Spleen (tissue), 11 donors: ENCODE results near the gene SAMD7. TPM values are rescaled to one million over a fixed set of nuclear protein-coding genes. Genes with fewer than 3 reads are reported as not detected.
A peak's percentile ranks its signal among the peaks of the same experiment; 100 is the strongest.

ENCODE experiments used
- DNase-seq: peaks from one replicate; pipeline ENCODE4 v3.0.0-alpha.2; 2020
- H3K27ac ChIP-seq, 8 donors: fragments of 200-600 bp; sonication (generic) in 7 of 8; 1 replicate in 4 of 8; 2 replicates in 4 of 8; pipeline versions ENCODE4 v1.5.0 to v1.8.0; 2016 to 2021; ENCODE audit warnings: inconsistent platforms in 4 of 8, mild to moderate bottlenecking in 4 of 8, moderate library complexity in 1 of 8
- H3K27me3 ChIP-seq, 7 donors: fragments of 200-600 bp; sonication (generic) in 6 of 7; replicated peaks in 1 of 7; 1 replicate in 4 of 7; 2 replicates in 3 of 7; pipeline versions ENCODE4 v1.5.0 to v1.8.0; 2016 to 2021; ENCODE audit warnings: inconsistent platforms in 3 of 7, mild to moderate bottlenecking in 1 of 7
- H3K36me3 ChIP-seq, 6 donors: fragments of 200-600 bp; sonication (generic) in 5 of 6; 1 replicate in 4 of 6; 2 replicates in 2 of 6; pipeline versions ENCODE4 v1.5.0 to v1.8.0; 2016 to 2021; ENCODE audit warnings: inconsistent platforms in 2 of 6
- H3K4me1 ChIP-seq, 6 donors: fragments of 200-600 bp; sonication (generic) in 5 of 6; 1 replicate in 3 of 6; 2 replicates in 3 of 6; pipeline versions ENCODE4 v1.5.0 to v1.8.0; 2016 to 2021; ENCODE audit warnings: inconsistent platforms in 3 of 6
- H3K4me3 ChIP-seq, 8 donors: fragments of 200-600 bp; sonication (generic) in 7 of 8; 1 replicate in 4 of 8; 2 replicates in 4 of 8; pipeline versions ENCODE4 v1.5.0 to v1.8.0; 2016 to 2021; ENCODE audit warnings: inconsistent platforms in 4 of 8, mild to moderate bottlenecking in 4 of 8, moderate library complexity in 2 of 8
- H3K9me3 ChIP-seq, 8 donors: fragments of 200-600 bp; sonication (generic) in 7 of 8; 1 replicate in 4 of 8; 2 replicates in 4 of 8; pipeline versions ENCODE4 v1.5.0 to v1.8.0; 2016 to 2021; ENCODE audit warnings: inconsistent platforms in 4 of 8
- POLR2A ChIP-seq, 3 donors: fragments of 450-650 bp; IDR thresholded peaks; one replicate each; pipeline ENCODE4 v1.5.1; 2017; ENCODE audit warnings: antibody characterized with exemption in 3 of 3, mild to moderate bottlenecking in 1 of 3
- POLR2AphosphoS5 ChIP-seq, 3 donors: sonication (generic); formaldehyde crosslinking; IDR thresholded peaks; one replicate each; pipeline ENCODE4 v1.5.1; 2017; ENCODE audit warnings: antibody characterized with exemption in 3 of 3
- WGBS, 5 donors: extraction: QIAGEN DNeasy Blood & Tissue Kit in 3 of 5; methylation state at CpG; one replicate each; pipeline versions ENCODE4 v1.1.5 to v1.1.7; 2013 to 2018; 5-methylcytosine and 5-hydroxymethylcytosine counted together
- intact Hi-C: fragments of 100-400 bp; cut with DNase I; formaldehyde crosslinking; loops from one replicate; pipeline ENCODE4 v1.15.0; 2023; ENCODE audit warnings: low total_unique reads
- polyA plus RNA-seq, 3 donors: library from polyadenylated mRNA; stranded (reverse); fragments of 200-250 nt; gene quantifications; one replicate each; pipeline ENCODE4 v1.2.1, GENCODE V29; 2013
- total RNA-seq, 7 donors: library from RNA; depleted of rRNA in 3 of 7; stranded (reverse); fragments of >200 nt in 3 of 7; fragmentation: NEBNext Ultra II Directional in 4 of 7; extraction: Animal tissue kit (Norgen Biotek cat#: 25700) in 4 of 7; gene quantifications; one replicate each; pipeline versions ENCODE4 v1.1.0 to v1.2.1, GENCODE V29; 2016 to 2021
- TF ChIP-seq, protein P1 (sequence below), 11 experiments: fragments of 200-600 bp in 7 of 11; fragments of 450-650 bp in 4 of 11; sonication (generic) in 4 of 11; IDR thresholded peaks in 8 of 11; conservative IDR thresholded peaks in 3 of 11; 1 replicate in 7 of 11; 2 replicates in 4 of 11; pipeline versions ENCODE4 v1.4.0 to v1.8.0; 2016 to 2021; ENCODE audit warnings: antibody characterized with exemption in 11 of 11, inconsistent platforms in 4 of 11, mild to moderate bottlenecking in 1 of 11
- donor health status: healthy with polysubstance abuse.
- donor health status: DM: no; HTN: no; CAD: no; lungs with moderate emphysema.
- donor health status: DM: no; HTN: no; CAD: no.
- donor health status: Bipolar disorder and iron deficiency.
- donor health status: healthy.
- donor health status: DM: no; HTN: no; CAD: no.
- donor health status: DM: yes; HTN: yes; CAD: no.

SAMD7 gene
- total and polyA plus RNA-seq, 10 donors: 0.03 to 0.08 (median 0.04) TPM; not detected in 7

DNA sequence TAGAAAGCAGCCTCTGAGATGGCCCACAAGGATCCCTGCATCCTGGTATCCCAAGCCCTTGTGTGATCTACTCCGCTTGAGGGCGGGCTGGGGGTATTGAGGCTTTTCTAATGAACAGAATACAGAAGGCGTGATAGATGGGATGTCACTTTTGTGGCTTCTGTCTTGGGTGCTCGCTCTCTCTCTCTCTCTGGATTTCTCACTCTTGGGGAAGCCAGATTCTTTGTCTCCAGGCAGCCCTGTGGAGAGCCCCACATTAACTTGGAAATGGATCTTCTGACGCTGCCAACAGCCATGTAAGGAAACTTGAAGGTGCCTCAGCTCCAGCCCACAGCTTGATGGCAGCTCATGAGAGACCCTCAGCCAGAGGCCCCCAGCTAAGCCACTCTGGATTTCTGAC lies 28.4 kb downstream of the SAMD7 start:
- TF ChIP-seq POLR2A (IDR thresholded peaks at IDR 0.05): no peak
- TF ChIP-seq, protein P1, sequence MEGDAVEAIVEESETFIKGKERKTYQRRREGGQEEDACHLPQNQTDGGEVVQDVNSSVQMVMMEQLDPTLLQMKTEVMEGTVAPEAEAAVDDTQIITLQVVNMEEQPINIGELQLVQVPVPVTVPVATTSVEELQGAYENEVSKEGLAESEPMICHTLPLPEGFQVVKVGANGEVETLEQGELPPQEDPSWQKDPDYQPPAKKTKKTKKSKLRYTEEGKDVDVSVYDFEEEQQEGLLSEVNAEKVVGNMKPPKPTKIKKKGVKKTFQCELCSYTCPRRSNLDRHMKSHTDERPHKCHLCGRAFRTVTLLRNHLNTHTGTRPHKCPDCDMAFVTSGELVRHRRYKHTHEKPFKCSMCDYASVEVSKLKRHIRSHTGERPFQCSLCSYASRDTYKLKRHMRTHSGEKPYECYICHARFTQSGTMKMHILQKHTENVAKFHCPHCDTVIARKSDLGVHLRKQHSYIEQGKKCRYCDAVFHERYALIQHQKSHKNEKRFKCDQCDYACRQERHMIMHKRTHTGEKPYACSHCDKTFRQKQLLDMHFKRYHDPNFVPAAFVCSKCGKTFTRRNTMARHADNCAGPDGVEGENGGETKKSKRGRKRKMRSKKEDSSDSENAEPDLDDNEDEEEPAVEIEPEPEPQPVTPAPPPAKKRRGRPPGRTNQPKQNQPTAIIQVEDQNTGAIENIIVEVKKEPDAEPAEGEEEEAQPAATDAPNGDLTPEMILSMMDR (IDR thresholded peaks at IDR 0.05 in 8 of 11, conservative IDR thresholded peaks at IDR 0.05 in 3 of 11): no peak
- TF ChIP-seq POLR2AphosphoS5 (IDR thresholded peaks at IDR 0.05): no peak
- intact Hi-C loops: no loop called here
- 81 to 88% (median 84%) methylated on average over 5 of the region's 5 CpGs for WGBS, 5 donors

DNA sequence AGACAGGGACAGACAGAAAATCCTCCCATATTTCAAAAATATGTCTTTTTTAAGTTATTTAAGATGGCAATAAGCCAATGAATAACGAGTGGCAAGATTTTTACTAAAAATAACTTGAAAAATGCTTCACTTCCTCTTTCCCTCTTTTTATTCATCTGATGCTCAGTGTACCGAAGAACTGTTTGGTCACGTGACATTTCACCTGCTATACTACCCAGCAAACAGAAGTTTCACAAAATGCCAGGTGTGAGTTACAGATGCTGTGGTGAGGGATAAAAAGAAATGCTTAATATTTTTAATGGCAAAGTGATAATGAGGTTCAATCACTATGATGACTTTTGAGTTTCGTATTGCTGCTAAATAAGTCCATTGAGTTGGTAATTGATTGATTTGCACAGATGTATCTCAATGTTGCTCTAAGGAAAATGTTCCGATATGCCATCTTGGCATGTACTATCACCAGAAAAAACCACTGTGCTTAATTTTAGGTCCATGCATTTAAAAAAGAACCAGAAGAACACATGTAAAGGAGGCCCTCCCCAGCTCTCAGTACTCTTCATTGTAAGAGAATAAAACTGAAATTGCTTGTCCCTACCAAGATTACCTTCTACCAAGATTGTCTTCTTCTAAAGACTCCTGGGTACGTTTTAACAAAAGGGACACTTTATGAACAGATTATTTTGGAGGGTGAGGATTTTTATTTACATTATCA lies 29.3 kb downstream of the SAMD7 start:
- DNase-seq: no peak
- H3K4me1 ChIP-seq: peaks cover 6 to 75% (median 33%) of the 10 kb centered on the region in 6 donors
- 34 to 42% (median 39%) methylated on average over 6 of the region's 6 CpGs for WGBS, 5 donors
- H3K27me3 ChIP-seq: no peaks in the 10 kb centered on the region
- H3K27ac ChIP-seq: peak overlapping the region; percentile 8 to 89 (median 69)
- H3K9me3 ChIP-seq: no peaks in the 10 kb centered on the region
- TF ChIP-seq, protein P1 (IDR thresholded peaks at IDR 0.05 in 8 of 11, conservative IDR thresholded peaks at IDR 0.05 in 3 of 11): no peak
- peak in 1 of 3 donors; percentile 32 for TF ChIP-seq POLR2AphosphoS5 (IDR thresholded peaks at IDR 0.05)
- H3K4me3 ChIP-seq: peak overlapping the region in 1 of 8 donors; percentile 37
- intact Hi-C loops: no loop called here
- no peaks in the 10 kb centered on the region for H3K36me3 ChIP-seq

More for the DNA sequence above, 28.4 kb downstream of the SAMD7 start:
- Histone ChIP-seq H3K36me3 (no peaks in the 10 kb centered on the region), H3K9me3 (no peaks in the 10 kb centered on the region), H3K27me3 (no peaks in the 10 kb centered on the region), H3K27ac (peak overlapping the region in 7 of 8 donors; percentile 30 to 89 (median 67)), H3K4me3 (no peak overlapping the region), H3K4me1 (peaks cover 1 to 66% (median 25%) of the 10 kb centered on the region in 6 donors)
- no peak for DNase-seq

DNA sequence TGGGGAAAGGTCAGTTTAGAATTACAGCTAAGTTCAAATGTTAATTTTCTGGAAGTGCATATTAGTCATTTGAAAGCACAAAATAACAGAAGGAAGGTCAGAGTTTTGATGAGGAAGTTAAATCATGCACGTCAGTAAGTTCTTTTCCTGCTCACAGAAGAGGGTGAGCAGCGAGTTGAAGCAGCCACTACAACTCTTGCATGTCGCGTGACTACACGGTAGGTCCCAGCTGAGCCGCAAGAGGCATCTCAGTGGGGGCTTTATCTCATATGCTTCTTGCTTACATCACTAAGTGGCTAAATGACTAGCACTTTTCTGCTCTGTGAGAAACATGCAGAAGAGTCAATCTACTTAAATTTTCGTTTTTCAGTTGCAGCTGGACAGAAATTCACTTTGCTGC lies 33.9 kb downstream of the SAMD7 start:
- TF ChIP-seq POLR2A (IDR thresholded peaks at IDR 0.05): no peak
- TF ChIP-seq POLR2AphosphoS5 (IDR thresholded peaks at IDR 0.05): peak in 2 of 3 donors; percentile 48 to 83
- TF ChIP-seq, protein P1 (IDR thresholded peaks at IDR 0.05 in 8 of 11, conservative IDR thresholded peaks at IDR 0.05 in 3 of 11): peak in 3 of 11 experiments; percentile 15 to 26 (median 17)
- peak; percentile 89 for DNase-seq
- Histone ChIP-seq H3K36me3 (no peaks in the 10 kb centered on the region), H3K4me3 (peak overlapping the region in 1 of 8 donors; percentile 17), H3K27ac (peak overlapping the region; percentile 58 to 89 (median 80)), H3K9me3 (no peaks in the 10 kb centered on the region), H3K4me1 (peaks cover 6 to 77% (median 31%) of the 10 kb centered on the region in 6 donors), H3K27me3 (no peaks in the 10 kb centered on the region)
- WGBS, 5 donors: 5 to 9% (median 6%) methylated on average over 7 of the region's 7 CpGs
- intact Hi-C loops: no loop called here

DNA sequence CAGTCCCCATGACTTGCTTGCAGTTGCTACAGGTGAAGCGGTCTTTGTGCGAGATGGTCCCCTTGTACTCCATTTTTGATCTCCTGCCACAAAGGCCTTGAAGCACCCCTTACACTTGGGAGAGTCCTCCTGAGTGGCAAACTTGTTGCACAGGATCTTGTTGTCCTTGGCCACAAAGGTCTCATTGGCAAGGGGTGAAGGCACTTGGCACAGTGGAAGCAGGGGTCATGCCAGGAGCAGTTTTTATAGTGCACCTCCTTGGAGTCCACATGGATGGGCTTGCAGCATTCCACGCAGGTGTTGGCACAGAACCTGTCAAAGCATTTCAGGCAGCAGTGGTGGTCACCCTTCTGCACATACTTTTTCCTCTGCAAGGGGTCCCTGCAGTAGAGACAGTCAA lies 35.0 kb downstream of the SAMD7 start:
- WGBS, 5 donors: 92 to 100% (median 95%) methylated on average over 2 to 3 of the region's 3 CpGs
- no peak overlapping the region for H3K4me3 ChIP-seq

More for the DNA sequence above, 35.0 kb downstream of the SAMD7 start:
- Histone ChIP-seq H3K9me3 (no peaks in the 10 kb centered on the region), H3K27ac (peak overlapping the region in 5 of 8 donors; percentile 78 to 89 (median 82)), H3K36me3 (no peaks in the 10 kb centered on the region), H3K4me1 (peaks cover 6 to 67% (median 29%) of the 10 kb centered on the region in 6 donors), H3K27me3 (no peaks in the 10 kb centered on the region)
- DNase-seq: no peak
- TF ChIP-seq POLR2AphosphoS5 (IDR thresholded peaks at IDR 0.05) (no peak), POLR2A (IDR thresholded peaks at IDR 0.05) (no peak)
- TF ChIP-seq, protein P1 (IDR thresholded peaks at IDR 0.05 in 8 of 11, conservative IDR thresholded peaks at IDR 0.05 in 3 of 11): no peak
- intact Hi-C loops: no loop called here
